Neural progenitor cell (in vitro differentiated cells): ENCODE results near the gene ERCC6. TPM values are rescaled to one million over a fixed set of nuclear protein-coding genes. Genes with fewer than 3 reads are reported as not detected.
A peak's percentile ranks its signal among the peaks of the same experiment; 100 is the strongest.

Experiments used
- DNase-seq: peaks from one replicate; pipeline ENCODE4 v3.0.0-alpha.2; 2016; ENCODE audit warnings: low spot score
- H2AFZ ChIP-seq: fragments of 200-600 bp; sonication (generic); replicated peaks from 2 replicates; pipeline ENCODE4 v1.6.1; 2016; ENCODE audit warnings: antibody characterized with exemption
- H3F3A ChIP-seq: fragments of 200-600 bp; sonication (generic); 2 replicates; pipeline ENCODE4 v1.6.1; 2016; ENCODE audit warnings: antibody characterized with exemption, low read depth
- H3K27ac ChIP-seq: fragments of 200-600 bp; sonication (generic); 2 replicates; pipeline ENCODE4 v1.5.1; 2016; ENCODE audit warnings: mild to moderate bottlenecking
- H3K27me3 ChIP-seq: fragments of 200-600 bp; sonication (generic); 2 replicates; pipeline ENCODE4 v1.6.1; 2016; ENCODE audit warnings: mild to moderate bottlenecking, moderate library complexity
- H3K36me3 ChIP-seq: fragments of 200-600 bp; sonication (generic); 2 replicates; pipeline ENCODE4 v1.5.1; 2016
- H3K4me1 ChIP-seq: fragments of 200-600 bp; sonication (generic); 2 replicates; pipeline ENCODE4 v1.6.1; 2016; ENCODE audit warnings: mixed run types
- H3K4me2 ChIP-seq: fragments of 200-600 bp; sonication (generic); 2 replicates; pipeline ENCODE4 v1.6.1; 2016
- H3K4me3 ChIP-seq: fragments of 200-600 bp; sonication (generic); 2 replicates; pipeline ENCODE4 v1.5.1; 2016
- H3K79me2 ChIP-seq: fragments of 200-600 bp; sonication (generic); 2 replicates; pipeline ENCODE4 v1.6.1; 2016; ENCODE audit warnings: low read depth
- H3K9ac ChIP-seq: fragments of 200-600 bp; sonication (generic); 2 replicates; pipeline ENCODE4 v1.6.1; 2016
- H3K9me3 ChIP-seq: fragments of 200-600 bp; sonication (generic); 2 replicates; pipeline ENCODE4 v1.5.1; 2016; ENCODE audit warnings: low read depth
- H4K20me1 ChIP-seq: fragments of 200-600 bp; sonication (generic); 2 replicates; pipeline ENCODE4 v1.6.1; 2016; ENCODE audit warnings: low read depth
- H3K27ac Mint-ChIP-seq: 3 replicates; pipeline ENCODE4 v1.8.0; 2021; ENCODE audit warnings: mixed read lengths
- H3K27me3 Mint-ChIP-seq: 2 replicates; pipeline ENCODE4 v1.8.0; 2022; ENCODE audit warnings: low read depth, mild to moderate bottlenecking, inconsistent platforms, moderate library complexity, mixed read lengths; ENCODE audit not compliant: insufficient read depth
- H3K36me3 Mint-ChIP-seq: 3 replicates; pipeline ENCODE4 v1.8.0; 2021; ENCODE audit warnings: mixed read lengths
- H3K4me1 Mint-ChIP-seq: 3 replicates; pipeline ENCODE4 v1.8.0; 2021; ENCODE audit warnings: mixed read lengths
- H3K4me3 Mint-ChIP-seq: 3 replicates; pipeline ENCODE4 v1.8.0; 2021; ENCODE audit warnings: mild to moderate bottlenecking, moderate library complexity, mixed read lengths
- H3K9me3 Mint-ChIP-seq: 3 replicates; pipeline ENCODE4 v1.8.0; 2020; ENCODE audit warnings: mixed read lengths
- CTCF ChIP-seq: fragments of 200-600 bp; sonication (generic); IDR thresholded peaks from 2 replicates; pipeline ENCODE4 v1.5.1; 2017; ENCODE audit warnings: antibody characterized with exemption, mild to moderate bottlenecking
- EZH2 ChIP-seq: fragments of 200-600 bp; sonication (generic); IDR thresholded peaks from 2 replicates; pipeline ENCODE4 v1.6.1; 2017; ENCODE audit warnings: antibody characterized with exemption, mild to moderate bottlenecking, moderate library complexity
- EZH2phosphoT487 ChIP-seq: fragments of 200-600 bp; sonication (generic); IDR thresholded peaks from 2 replicates; pipeline ENCODE4 v1.6.1; 2017; ENCODE audit warnings: antibody characterized with exemption
- total RNA-seq: library from RNA; depleted of rRNA; stranded (reverse); fragments of >200 nt; gene quantifications from 2 replicates; pipeline ENCODE4 v1.2.3, GENCODE V29; 2015; ENCODE audit warnings: low replicate concordance

ERCC6 gene
- total RNA-seq, 1 donor from 2014 or later: 10.5 TPM

- Histone ChIP-seq H4K20me1 (peaks cover 4% of the 10 kb centered on the region), H3K27ac (no peak overlapping the region), H3K9me3 (no peaks in the 10 kb centered on the region), H3K4me1 (peaks cover 6% of the 10 kb centered on the region), H3K4me3 (no peak overlapping the region), H3K79me2 (no peaks in the 10 kb centered on the region), H3K4me2 (no peak overlapping the region), H3K36me3 (no peaks in the 10 kb centered on the region), H3F3A (no peaks in the 10 kb centered on the region), H3K27me3 (no peaks in the 10 kb centered on the region), H2AFZ (no peak overlapping the region), H3K9ac (no peak overlapping the region)
- no peaks in the 10 kb centered on the region for H3K9me3 Mint-ChIP-seq
- H3K36me3 Mint-ChIP-seq: peaks cover 6% of the 10 kb centered on the region
- DNase-seq: no peak
- peaks cover 13% of the 10 kb centered on the region for H3K4me1 Mint-ChIP-seq
- peaks cover 2% of the 10 kb centered on the region for H3K27me3 Mint-ChIP-seq
- no peak overlapping the region for H3K27ac Mint-ChIP-seq
- no peak for TF ChIP-seq CTCF
- H3K4me3 Mint-ChIP-seq: no peak overlapping the region
Measured at GRCh38 chr10:49516216-49516970, 22.5 kb downstream of the ERCC6 start.

GRCh38 chr10:49512121-49512809 lies 26.7 kb downstream of the ERCC6 start:
- H3F3A ChIP-seq: no peaks in the 10 kb centered on the region
- H3K36me3 Mint-ChIP-seq: peaks cover 3% of the 10 kb centered on the region
- no peak overlapping the region for H3K27ac ChIP-seq
- H3K27me3 ChIP-seq: no peaks in the 10 kb centered on the region
- H3K4me1 ChIP-seq: no peaks in the 10 kb centered on the region
- H3K9me3 ChIP-seq: no peaks in the 10 kb centered on the region
- peak; percentile 73 for TF ChIP-seq CTCF
- no peak for TF ChIP-seq EZH2phosphoT487
- no peak for TF ChIP-seq EZH2
- no peak overlapping the region for H3K4me2 ChIP-seq
- H3K27me3 Mint-ChIP-seq: peaks cover 2% of the 10 kb centered on the region
- no peak overlapping the region for H3K4me3 ChIP-seq
- H3K4me1 Mint-ChIP-seq: no peaks in the 10 kb centered on the region
- no peak overlapping the region for H2AFZ ChIP-seq
- peaks cover 2% of the 10 kb centered on the region for H4K20me1 ChIP-seq
- H3K4me3 Mint-ChIP-seq: no peak overlapping the region
- no peaks in the 10 kb centered on the region for H3K36me3 ChIP-seq
- no peak overlapping the region for H3K27ac Mint-ChIP-seq
- H3K79me2 ChIP-seq: no peaks in the 10 kb centered on the region
- H3K9ac ChIP-seq: no peak overlapping the region
- DNase-seq: peak; percentile 55
- no peaks in the 10 kb centered on the region for H3K9me3 Mint-ChIP-seq

- no peak for TF ChIP-seq EZH2phosphoT487
- no peak for TF ChIP-seq CTCF
- no peak for TF ChIP-seq EZH2
- Histone ChIP-seq H3K79me2 (no peaks in the 10 kb centered on the region), H3F3A (no peaks in the 10 kb centered on the region), H2AFZ (no peak overlapping the region), H3K9me3 (no peaks in the 10 kb centered on the region), H3K4me2 (no peak overlapping the region), H3K27ac (no peak overlapping the region), H3K27me3 (no peaks in the 10 kb centered on the region), H3K9ac (no peak overlapping the region), H3K4me1 (no peaks in the 10 kb centered on the region), H3K4me3 (no peak overlapping the region), H3K36me3 (no peaks in the 10 kb centered on the region), H4K20me1 (peaks cover 2% of the 10 kb centered on the region)
- H3K27ac Mint-ChIP-seq: no peak overlapping the region
- no peaks in the 10 kb centered on the region for H3K36me3 Mint-ChIP-seq
- H3K9me3 Mint-ChIP-seq: no peaks in the 10 kb centered on the region
- no peak overlapping the region for H3K4me3 Mint-ChIP-seq
- no peak for DNase-seq
- peaks cover 2% of the 10 kb centered on the region for H3K27me3 Mint-ChIP-seq
- no peaks in the 10 kb centered on the region for H3K4me1 Mint-ChIP-seq
Measured at GRCh38 chr10:49509771-49510303, 29.1 kb downstream of the ERCC6 start.
